Measurements from ENCODE around the gene PTPRJ. TPM values are rescaled to one million over a fixed set of nuclear protein-coding genes. Genes with fewer than 3 reads are reported as not detected.

PTPRJ gene
- total RNA-seq, 1 donor from 2014 or later = 24.3 TPM

DNA sequence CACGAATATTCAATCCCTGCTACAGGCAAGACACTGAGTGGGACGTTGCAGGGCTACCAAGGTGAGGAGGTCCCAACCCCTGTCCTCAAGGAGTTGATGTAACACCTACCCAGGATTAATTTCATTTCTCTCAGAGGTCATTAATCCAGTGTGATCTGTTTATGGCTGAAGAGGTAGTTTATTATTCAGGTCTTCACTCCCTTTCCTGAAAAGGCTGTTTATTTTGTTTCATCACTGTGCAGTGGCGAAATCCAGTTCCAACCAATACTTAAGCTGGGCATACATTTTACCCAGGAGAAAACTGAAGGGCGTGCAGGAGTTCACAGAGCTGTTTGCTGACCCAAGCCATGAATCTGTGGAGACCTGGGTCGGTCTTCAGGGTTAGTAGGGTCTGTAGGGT lies 2.7 kb upstream of the PTPRJ start:
- Mint-ChIP-seq H3K27me3 (ENCODE audit: low read depth) (peaks cover 3% of the 10 kb centered on the region), H3K36me3 (ENCODE audit: low read depth) (no peaks in the 10 kb centered on the region), H3K4me1 (peaks cover 29% of the 10 kb centered on the region), H3K27ac (ENCODE audit: unreplicated experiment) (no peak overlapping the region), H3K4me3 (peak overlapping the region; percentile 3), H3K9me3 (no peaks in the 10 kb centered on the region)
- DNase-seq (ENCODE audit: low read depth, low spot score) = no peak
- TF ChIP-seq, protein P1, sequence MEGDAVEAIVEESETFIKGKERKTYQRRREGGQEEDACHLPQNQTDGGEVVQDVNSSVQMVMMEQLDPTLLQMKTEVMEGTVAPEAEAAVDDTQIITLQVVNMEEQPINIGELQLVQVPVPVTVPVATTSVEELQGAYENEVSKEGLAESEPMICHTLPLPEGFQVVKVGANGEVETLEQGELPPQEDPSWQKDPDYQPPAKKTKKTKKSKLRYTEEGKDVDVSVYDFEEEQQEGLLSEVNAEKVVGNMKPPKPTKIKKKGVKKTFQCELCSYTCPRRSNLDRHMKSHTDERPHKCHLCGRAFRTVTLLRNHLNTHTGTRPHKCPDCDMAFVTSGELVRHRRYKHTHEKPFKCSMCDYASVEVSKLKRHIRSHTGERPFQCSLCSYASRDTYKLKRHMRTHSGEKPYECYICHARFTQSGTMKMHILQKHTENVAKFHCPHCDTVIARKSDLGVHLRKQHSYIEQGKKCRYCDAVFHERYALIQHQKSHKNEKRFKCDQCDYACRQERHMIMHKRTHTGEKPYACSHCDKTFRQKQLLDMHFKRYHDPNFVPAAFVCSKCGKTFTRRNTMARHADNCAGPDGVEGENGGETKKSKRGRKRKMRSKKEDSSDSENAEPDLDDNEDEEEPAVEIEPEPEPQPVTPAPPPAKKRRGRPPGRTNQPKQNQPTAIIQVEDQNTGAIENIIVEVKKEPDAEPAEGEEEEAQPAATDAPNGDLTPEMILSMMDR (conservative IDR thresholded peaks at IDR 0.05) = no peak

- Mint-ChIP-seq H3K4me3 (peak overlapping the region; percentile 81), H3K4me1 (peaks cover 33% of the 10 kb centered on the region), H3K27ac (ENCODE audit: unreplicated experiment) (no peak overlapping the region), H3K36me3 (ENCODE audit: low read depth) (no peaks in the 10 kb centered on the region), H3K9me3 (no peaks in the 10 kb centered on the region), H3K27me3 (ENCODE audit: low read depth) (peaks cover 3% of the 10 kb centered on the region)
- no peak for DNase-seq (ENCODE audit: low read depth, low spot score)
- TF ChIP-seq, protein P1 (conservative IDR thresholded peaks at IDR 0.05) = peak; percentile 5
Measured at GRCh38 chr11:47979378-47980087, 826 bp upstream of the PTPRJ start.

- Mint-ChIP-seq H3K4me3 (peak overlapping the region; percentile 88), H3K9me3 (no peaks in the 10 kb centered on the region), H3K4me1 (peaks cover 31% of the 10 kb centered on the region), H3K36me3 (ENCODE audit: low read depth) (no peaks in the 10 kb centered on the region), H3K27ac (ENCODE audit: unreplicated experiment) (no peak overlapping the region), H3K27me3 (ENCODE audit: low read depth) (peaks cover 3% of the 10 kb centered on the region)
- TF ChIP-seq, protein P1 (conservative IDR thresholded peaks at IDR 0.05) = peak; percentile 35
- DNase-seq (ENCODE audit: low read depth, low spot score) = peak; percentile 63
Measured at GRCh38 chr11:47980907-47981621, 705 bp downstream of the PTPRJ start.

GRCh38 chr11:47981667-47982404 lies 1.5 kb downstream of the PTPRJ start:
- H3K36me3 Mint-ChIP-seq (ENCODE audit: low read depth) = no peaks in the 10 kb centered on the region
- no peak for DNase-seq (ENCODE audit: low read depth, low spot score)

GRCh38 chr11:47982616-47983015 lies 2.3 kb downstream of the PTPRJ start:
- Mint-ChIP-seq H3K36me3 (ENCODE audit: low read depth) (no peaks in the 10 kb centered on the region), H3K4me1 (peaks cover 39% of the 10 kb centered on the region), H3K27me3 (ENCODE audit: low read depth) (peaks cover 3% of the 10 kb centered on the region), H3K27ac (ENCODE audit: unreplicated experiment) (no peak overlapping the region), H3K9me3 (no peaks in the 10 kb centered on the region), H3K4me3 (peak overlapping the region; percentile 88)
- TF ChIP-seq, protein P1 (conservative IDR thresholded peaks at IDR 0.05) = no peak
- no peak for DNase-seq (ENCODE audit: low read depth, low spot score)

More at GRCh38 chr11:47981667-47982404, 1.5 kb downstream of the PTPRJ start:
- Mint-ChIP-seq H3K27me3 (ENCODE audit: low read depth) (peaks cover 3% of the 10 kb centered on the region), H3K9me3 (no peaks in the 10 kb centered on the region), H3K27ac (ENCODE audit: unreplicated experiment) (no peak overlapping the region), H3K4me3 (peak overlapping the region; percentile 88), H3K4me1 (peaks cover 35% of the 10 kb centered on the region)
- TF ChIP-seq, protein P1 (conservative IDR thresholded peaks at IDR 0.05) = no peak
